Adrenal gland (tissue), 19 donors: ENCODE results near the gene CLCN5. TPM values are rescaled to one million over a fixed set of nuclear protein-coding genes. Genes with fewer than 3 reads are reported as not detected.
A peak's percentile ranks its signal among the peaks of the same experiment; 100 is the strongest.

ENCODE experiments used
- DNase-seq, 7 donors: peaks; one replicate each; pipeline ENCODE4 v3.0.0-alpha.2; 2019 to 2020
- H3K27ac ChIP-seq, 5 donors: fragments of 200-600 bp; sonication (generic) in 4 of 5; 1 replicate in 3 of 5; 2 replicates in 2 of 5; pipeline versions ENCODE4 v1.5.1 to v1.8.0; 2016 to 2020; ENCODE audit warnings: mild to moderate bottlenecking in 1 of 5
- H3K27me3 ChIP-seq: fragments of 200-600 bp; 2 replicates; pipeline ENCODE4 v1.8.0; 2021
- H3K36me3 ChIP-seq, 2 donors: fragments of 200-600 bp; replicated peaks in 1 of 2; 1 replicate in 1 of 2; 2 replicates in 1 of 2; pipeline versions ENCODE4 v1.5.1 to v1.8.0; 2018 to 2022
- H3K4me1 ChIP-seq, 2 donors: fragments of 200-600 bp; replicated peaks in 1 of 2; 1 replicate in 1 of 2; 2 replicates in 1 of 2; pipeline versions ENCODE4 v1.5.1 to v1.8.0; 2018 to 2021
- H3K4me3 ChIP-seq, 4 donors: fragments of 200-600 bp; sonication (generic) in 3 of 4; one replicate each; pipeline ENCODE4 v1.5.1; 2016 to 2018
- H3K9me3 ChIP-seq, 3 donors: fragments of 200-600 bp; sonication (generic) in 1 of 3; replicated peaks in 1 of 3; 1 replicate in 2 of 3; 2 replicates in 1 of 3; pipeline versions ENCODE4 v1.5.1 to v1.8.0; 2016 to 2021
- POLR2A ChIP-seq, 2 donors: fragments of 450-650 bp; IDR thresholded peaks; one replicate each; pipeline ENCODE4 v1.6.1; 2017; ENCODE audit warnings: antibody characterized with exemption in 2 of 2, mild to moderate bottlenecking in 2 of 2, moderate library complexity in 1 of 2
- WGBS, 4 donors: extraction: QIAGEN DNeasy Blood & Tissue Kit in 2 of 4; methylation state at CpG; one replicate each; pipeline versions ENCODE4 v1.1.5 to v1.1.7; 2013 to 2017; 5-methylcytosine and 5-hydroxymethylcytosine counted together
- intact Hi-C, 2 donors: fragments of 100-400 bp; cut with DNase I; formaldehyde crosslinking; loops; one replicate each; pipeline versions ENCODE4 v1.14.1 to v1.15.0; 2022 to 2023
- long read RNA-seq, 10 donors: library from polyadenylated mRNA in 3 of 10; unstranded in 2 of 10; stranded (forward) in 1 of 10; transcript quantifications; one replicate each; pipeline ENCODE4 v2.0.0 and lab custom pipeline, GENCODE V29; 2021 to 2026
- polyA plus RNA-seq, 3 donors: library from polyadenylated mRNA; stranded (reverse); fragments of 200-250 nt in 2 of 3; fragments of 350-450 nt in 1 of 3; fragmentation: Illumina TruSeq in 1 of 3; extraction: RNeasy Lipid Tissue Mini Kit (QIAGEN cat#74804) in 1 of 3; gene quantifications; one replicate each; pipeline ENCODE4 v1.2.3, GENCODE V29; 2013 to 2014
- total RNA-seq, 9 donors: library from RNA; depleted of rRNA in 4 of 9; stranded (reverse); fragments of >200 nt in 4 of 9; fragments of 120-200 nt in 1 of 9; fragmentation: NEBNext Ultra II Directional in 1 of 9; extraction: Animal tissue kit (Norgen Biotek cat#: 25700) in 1 of 9; gene quantifications; one replicate each; pipeline versions ENCODE4 v1.1.0 to v1.2.4, GENCODE V29; 2013 to 2023
- TF ChIP-seq, protein P1 (sequence below), 6 experiments: fragments of 450-650 bp in 4 of 6; fragments of 200-600 bp in 2 of 6; sonication (generic) in 1 of 6; IDR thresholded peaks; 1 replicate in 5 of 6; 2 replicates in 1 of 6; pipeline versions ENCODE4 v1.5.1 to v1.8.0; 2016 to 2021; ENCODE audit warnings: antibody characterized with exemption in 6 of 6, mild to moderate bottlenecking in 2 of 6, moderate library complexity in 1 of 6
- donor health status: healthy with polysubstance abuse.
- donor health status: Bipolar disorder and iron deficiency.
- donor health status: DM: yes; HTN: yes; CAD: no.
- donor health status: DM: no; HTN: no; CAD: no.
- donor health status: DM: no; HTN: no; CAD: no.
- donor health status: DM: yes; HTN: yes; CAD: no.

Gene CLCN5
- total RNA-seq (10 to 100 TPM in 3 of 9 donors, 1 to 10 TPM in 6; 3.3 to 17.3 (median 9.5) TPM), polyA plus RNA-seq (1 to 10 TPM; 4.0 to 6.1 (median 5.8) TPM)
- long read RNA-seq, donor 1 = 0 reads
- long read RNA-seq, donor 2 = 0 reads
- long read RNA-seq, donor 3 = 0 reads
- long read RNA-seq, donor 4, partial matches to known transcripts = 0 of 1 reads
- long read RNA-seq, donor 4, other reads (novel, unspliced or antisense) = 1 of 1 reads
- long read RNA-seq, donor 5, partial matches to known transcripts = 0 of 10 reads
- long read RNA-seq, donor 5, other reads (novel, unspliced or antisense) = 5 of 10 reads
- long read RNA-seq, donor 6, partial matches to known transcripts = 0 of 1 reads
- long read RNA-seq, donor 6, other reads (novel, unspliced or antisense) = 1 of 1 reads
- long read RNA-seq, donor 7 = 0 reads
- long read RNA-seq, donor 8, partial matches to known transcripts = 0 of 1 reads
- long read RNA-seq, donor 8, other reads (novel, unspliced or antisense) = 0 of 1 reads
- long read RNA-seq, donor 9 = 0 reads
- long read RNA-seq, donor 10 = 0 reads

DNA sequence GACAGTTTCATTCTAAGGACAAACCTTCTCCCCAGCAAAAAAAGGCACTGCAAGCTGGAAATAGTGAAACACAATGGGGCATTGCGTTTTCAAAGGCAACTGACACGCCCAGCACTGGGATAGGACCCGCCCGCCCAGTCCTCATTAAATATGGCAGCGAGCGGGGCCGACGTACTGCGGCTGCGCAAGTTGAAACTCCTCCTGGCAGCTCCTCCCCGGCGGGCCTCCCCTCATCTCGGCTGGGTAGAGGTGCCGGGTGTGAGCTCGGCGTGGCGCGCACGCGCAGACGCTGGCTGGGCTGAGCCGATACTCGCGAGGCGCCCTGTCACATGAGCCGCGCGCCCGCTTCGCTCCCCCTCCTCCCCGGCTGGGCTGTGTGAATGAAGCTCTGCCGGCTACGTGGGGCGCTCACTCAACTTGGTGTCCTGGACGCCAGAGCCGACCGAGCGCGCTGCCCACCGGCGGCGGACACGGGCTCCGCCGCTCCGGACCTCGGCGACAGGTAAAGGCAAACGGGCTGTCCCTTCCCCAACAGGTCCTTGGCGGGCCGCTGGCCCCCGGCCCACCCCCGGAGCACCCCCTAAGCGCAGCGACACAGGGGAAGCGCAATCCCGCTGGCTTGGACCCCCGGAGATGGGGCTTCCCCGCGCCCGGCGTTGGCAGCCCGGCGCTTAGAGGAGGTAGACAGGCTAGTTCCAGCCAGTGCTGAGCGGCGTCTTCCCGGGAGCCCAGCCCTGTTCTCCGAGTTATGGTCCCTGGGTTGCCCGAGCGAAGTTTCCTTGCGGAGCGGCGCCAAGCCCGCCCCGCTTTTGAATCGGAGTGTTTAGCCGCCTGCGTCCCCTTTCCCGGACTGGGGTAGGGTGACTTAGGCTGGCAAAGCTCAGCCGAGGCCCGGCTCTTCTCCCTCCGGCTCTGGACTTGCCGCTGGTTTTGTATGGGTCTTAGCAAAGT lies at the start of gene CLCN5:
TSS of gene CLCN5 (plus strand) at position 306 of the 951 bp plus-strand sequence. CDS start 2,703 bp downstream, outside the sequence.
- 0 to 54% (median 19%) methylated on average over 6 to 83 of the region's 83 CpGs for WGBS, 4 donors
- H3K27me3 ChIP-seq = no peaks in the 10 kb centered on the region
- H3K4me3 ChIP-seq = peak within 1 kb of the TSS in 3 of 4 donors; percentile 25 to 54 (median 37)
- H3K4me1 ChIP-seq = peaks cover 0 to 10% of the 10 kb centered on the region in 2 donors
- H3K27ac ChIP-seq = peak within 1 kb of the TSS; percentile 30 to 90 (median 65)
- H3K9me3 ChIP-seq = no peaks in the 10 kb centered on the region
- DNase-seq = peak; percentile 94 to 98 (median 96)
- intact Hi-C loops = no loop called here
- H3K36me3 ChIP-seq = no peaks in the 10 kb centered on the region
- TF ChIP-seq POLR2A (IDR thresholded peaks at IDR 0.05) = peak; percentile 25 to 75
- TF ChIP-seq, protein P1, sequence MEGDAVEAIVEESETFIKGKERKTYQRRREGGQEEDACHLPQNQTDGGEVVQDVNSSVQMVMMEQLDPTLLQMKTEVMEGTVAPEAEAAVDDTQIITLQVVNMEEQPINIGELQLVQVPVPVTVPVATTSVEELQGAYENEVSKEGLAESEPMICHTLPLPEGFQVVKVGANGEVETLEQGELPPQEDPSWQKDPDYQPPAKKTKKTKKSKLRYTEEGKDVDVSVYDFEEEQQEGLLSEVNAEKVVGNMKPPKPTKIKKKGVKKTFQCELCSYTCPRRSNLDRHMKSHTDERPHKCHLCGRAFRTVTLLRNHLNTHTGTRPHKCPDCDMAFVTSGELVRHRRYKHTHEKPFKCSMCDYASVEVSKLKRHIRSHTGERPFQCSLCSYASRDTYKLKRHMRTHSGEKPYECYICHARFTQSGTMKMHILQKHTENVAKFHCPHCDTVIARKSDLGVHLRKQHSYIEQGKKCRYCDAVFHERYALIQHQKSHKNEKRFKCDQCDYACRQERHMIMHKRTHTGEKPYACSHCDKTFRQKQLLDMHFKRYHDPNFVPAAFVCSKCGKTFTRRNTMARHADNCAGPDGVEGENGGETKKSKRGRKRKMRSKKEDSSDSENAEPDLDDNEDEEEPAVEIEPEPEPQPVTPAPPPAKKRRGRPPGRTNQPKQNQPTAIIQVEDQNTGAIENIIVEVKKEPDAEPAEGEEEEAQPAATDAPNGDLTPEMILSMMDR (IDR thresholded peaks at IDR 0.05) = no peak

DNA sequence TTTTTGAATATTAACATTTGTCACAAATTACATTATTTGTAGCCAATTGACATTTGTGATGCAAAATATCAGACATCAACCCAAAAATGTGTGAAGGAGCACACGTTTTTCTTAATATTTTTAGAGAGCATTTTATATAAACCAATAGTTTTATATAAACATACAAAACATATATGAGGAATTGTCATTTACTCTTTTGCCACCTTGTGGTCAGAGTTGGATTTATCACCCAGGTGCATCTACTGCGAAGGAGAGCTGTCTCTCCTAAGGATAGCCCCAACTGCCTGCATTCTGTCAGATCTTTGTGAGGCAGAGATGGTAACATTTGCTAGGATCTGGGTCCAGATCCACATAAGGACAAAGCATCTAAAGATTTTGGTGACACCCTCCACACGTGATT lies 45.6 kb upstream of the CLCN5 start:
- peak in 2 of 7 donors; percentile 10 to 28 for DNase-seq
- H3K36me3 ChIP-seq = no peaks in the 10 kb centered on the region
- TF ChIP-seq POLR2A (IDR thresholded peaks at IDR 0.05) = no peak
- TF ChIP-seq, protein P1 (IDR thresholded peaks at IDR 0.05) = peak; percentile 13 to 59 (median 31)
- H3K27me3 ChIP-seq = peaks cover 14% of the 10 kb centered on the region
- no peaks in the 10 kb centered on the region for H3K9me3 ChIP-seq
- H3K4me3 ChIP-seq = no peak overlapping the region
- intact Hi-C loops = no loop called here
- 8 to 19% (median 10%) methylated on average over 3 of the region's 3 CpGs for WGBS, 4 donors
- H3K27ac ChIP-seq = no peak overlapping the region
- peaks cover 0 to 4% of the 10 kb centered on the region in 2 donors for H3K4me1 ChIP-seq

DNA sequence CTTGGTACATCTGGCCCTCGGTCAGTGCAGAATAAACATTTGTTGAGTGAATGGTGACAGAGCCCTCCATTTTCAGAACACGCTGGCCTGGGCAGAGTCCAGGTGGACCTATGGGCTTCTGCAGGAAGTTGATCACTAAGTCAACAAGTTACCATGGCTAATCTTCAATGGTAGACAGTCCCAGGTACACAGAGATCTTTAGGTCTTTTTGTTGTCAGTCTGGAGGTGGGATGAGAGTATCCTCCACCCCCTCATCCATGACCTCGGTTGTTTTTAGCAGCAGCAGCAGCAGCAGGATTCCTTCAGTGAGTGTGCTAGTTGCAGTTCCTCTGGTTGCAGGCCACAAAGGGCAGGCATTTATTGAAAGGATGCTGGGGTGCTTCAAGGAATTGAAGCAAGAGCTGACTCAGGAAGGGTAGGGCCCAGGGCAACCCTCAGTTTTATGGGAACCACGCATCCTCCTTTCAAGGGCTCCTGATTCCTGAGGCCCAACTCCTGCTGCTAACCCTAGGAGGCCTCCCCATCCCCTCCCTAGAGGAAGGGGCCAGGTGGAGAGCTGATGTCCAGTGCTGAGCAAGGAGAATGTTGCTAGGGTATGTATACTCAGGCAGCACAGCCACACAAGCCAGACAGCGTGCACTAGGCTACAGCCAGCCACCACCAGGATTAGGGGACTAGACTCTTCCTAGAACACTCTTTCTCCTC lies 44.8 kb upstream of the CLCN5 start:
- 60 to 79% (median 64%) methylated on average over 4 to 5 of the region's 5 CpGs for WGBS, 4 donors

More for the DNA sequence above, 44.8 kb upstream of the CLCN5 start:
- DNase-seq = no peak
- peak overlapping the region in 4 of 5 donors; percentile 72 to 88 (median 80) for H3K27ac ChIP-seq
- H3K27me3 ChIP-seq = peaks cover 11% of the 10 kb centered on the region
- no peak overlapping the region for H3K4me3 ChIP-seq
- no peaks in the 10 kb centered on the region for H3K9me3 ChIP-seq
- TF ChIP-seq POLR2A (IDR thresholded peaks at IDR 0.05) = no peak
- TF ChIP-seq, protein P1 (IDR thresholded peaks at IDR 0.05) = no peak
- intact Hi-C loops = no loop called here
- H3K36me3 ChIP-seq = no peaks in the 10 kb centered on the region
- peaks cover 0 to 4% of the 10 kb centered on the region in 2 donors for H3K4me1 ChIP-seq
